CD4-positive, alpha-beta T cell treated with Interleukin-10 for 1 hour (primary cell): ENCODE measurements around the gene KHDRBS1.
"Not testable (repeated sequence)": the region's sequence is repeated elsewhere in the genome, so short reads cannot be mapped to it uniquely, and the experiment has no call there.

ENCODE experiments used
- DNase-seq: peaks from one replicate; pipeline ENCODE4 v3.0.0-alpha.2; 2020

KHDRBS1 gene

DNA sequence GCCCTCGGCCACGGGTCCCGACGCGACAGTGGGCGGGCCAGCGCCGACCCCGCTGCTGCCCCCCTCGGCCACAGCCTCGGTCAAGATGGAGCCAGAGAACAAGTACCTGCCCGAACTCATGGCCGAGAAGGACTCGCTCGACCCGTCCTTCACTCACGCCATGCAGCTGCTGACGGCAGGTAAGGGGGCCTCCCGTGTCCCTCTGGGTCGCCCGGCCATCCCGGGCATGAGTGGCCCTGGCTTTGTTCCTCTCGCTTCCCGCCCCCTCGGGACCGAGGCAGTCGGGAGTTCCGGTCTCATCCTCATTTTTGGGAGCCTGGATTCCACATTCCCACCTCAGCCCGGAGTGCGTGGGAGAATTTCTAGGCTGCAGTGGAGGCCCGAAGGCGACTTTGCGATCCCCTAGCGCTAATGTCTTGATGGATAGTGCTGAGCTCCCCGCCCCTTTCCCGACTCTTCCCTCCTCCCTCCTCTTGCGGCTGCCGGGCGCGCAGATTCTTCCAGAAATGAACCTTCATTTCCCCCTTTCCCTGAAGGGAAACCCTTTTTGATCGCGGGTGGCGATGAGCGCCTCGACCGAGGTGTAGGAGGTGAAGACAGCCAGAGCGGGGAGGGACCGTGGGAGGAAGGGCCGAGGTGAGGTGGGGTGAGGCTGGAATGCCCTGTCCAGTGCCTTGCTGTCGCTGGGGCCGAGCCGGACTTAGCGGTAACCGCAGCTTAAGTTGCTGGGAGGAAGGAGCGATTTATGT, 705 bp downstream of the KHDRBS1 start:
- DNase-seq, result peak; percentile 23

DNA sequence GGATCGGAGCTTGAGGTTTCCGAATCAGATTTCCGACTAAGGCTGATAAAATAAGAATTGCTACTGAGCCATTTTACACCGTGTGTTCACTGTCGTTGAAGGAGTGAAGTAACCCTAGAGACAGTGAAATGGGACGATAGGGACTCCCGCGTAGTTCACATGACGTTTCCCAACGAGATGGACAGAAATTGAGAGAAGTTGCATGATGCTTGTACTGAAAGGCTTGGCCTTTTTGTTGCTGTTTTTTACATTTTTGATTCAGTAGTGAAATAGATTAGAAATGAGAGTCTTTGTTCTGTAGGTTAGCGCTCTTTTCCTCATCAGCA, 1.2 kb downstream of the KHDRBS1 start:
- DNase-seq, result peak; percentile 25

DNA sequence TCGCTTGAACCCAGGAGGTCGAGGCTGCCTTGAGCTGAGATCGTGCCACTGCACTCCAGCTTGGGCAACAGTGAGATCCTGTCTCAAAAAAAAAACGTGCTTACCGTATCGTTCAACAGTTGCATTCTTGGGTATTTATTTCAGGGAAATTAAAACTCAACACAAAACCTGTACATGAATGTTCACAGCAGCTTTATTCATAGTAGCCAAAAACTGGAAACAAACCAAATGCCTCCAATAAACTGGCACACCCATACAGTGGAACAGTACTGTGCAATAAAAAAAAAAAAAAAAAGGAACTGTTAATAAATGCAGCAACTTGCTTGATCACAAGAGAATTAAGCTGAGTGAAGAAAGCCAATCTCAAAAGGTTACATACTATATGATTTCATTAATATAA, 6.7 kb downstream of the KHDRBS1 start:
- no peak for DNase-seq

DNA sequence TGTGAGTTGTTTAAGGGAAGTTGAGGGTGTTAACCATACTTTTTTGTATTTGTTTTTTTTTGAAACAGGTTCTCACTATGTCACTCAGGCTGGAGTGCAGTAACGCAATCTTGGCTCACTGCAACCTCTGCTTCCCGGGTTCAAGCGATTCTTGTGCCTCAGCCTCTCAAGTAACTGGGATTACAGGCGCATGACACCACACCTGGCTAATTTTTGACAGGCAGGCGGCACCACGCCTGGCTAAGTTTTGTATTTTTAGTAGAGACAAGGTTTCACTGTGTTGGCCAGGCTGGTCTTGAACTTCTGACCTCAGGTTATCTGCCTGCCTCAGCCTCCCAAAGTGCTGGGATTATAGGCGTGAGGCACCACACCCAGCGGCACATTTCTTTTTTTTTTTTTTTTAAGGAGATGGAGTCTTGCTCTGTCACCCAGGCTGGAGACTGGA, 7.9 kb downstream of the KHDRBS1 start:
- not testable (repeated sequence) for DNase-seq

DNA sequence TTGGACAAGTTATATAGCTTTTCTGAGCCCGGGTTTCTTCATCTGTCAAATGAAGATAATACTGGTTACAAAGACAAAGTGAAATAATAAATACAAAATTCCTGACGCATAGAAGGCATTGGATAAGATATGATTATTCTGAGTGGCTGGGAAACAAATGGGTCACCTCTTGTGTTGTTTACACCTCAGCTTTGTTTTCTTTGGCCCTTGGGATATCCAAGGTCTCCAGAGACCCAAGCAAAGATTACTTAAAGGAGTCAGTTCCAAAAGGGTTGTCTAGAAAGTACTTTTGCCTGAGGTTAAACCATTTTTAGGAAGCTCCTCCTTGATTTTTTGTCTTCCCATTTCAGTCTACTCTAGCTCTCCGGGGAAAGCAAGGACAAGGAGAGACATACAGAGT, 9.7 kb downstream of the KHDRBS1 start:
- DNase-seq, result no peak

DNA sequence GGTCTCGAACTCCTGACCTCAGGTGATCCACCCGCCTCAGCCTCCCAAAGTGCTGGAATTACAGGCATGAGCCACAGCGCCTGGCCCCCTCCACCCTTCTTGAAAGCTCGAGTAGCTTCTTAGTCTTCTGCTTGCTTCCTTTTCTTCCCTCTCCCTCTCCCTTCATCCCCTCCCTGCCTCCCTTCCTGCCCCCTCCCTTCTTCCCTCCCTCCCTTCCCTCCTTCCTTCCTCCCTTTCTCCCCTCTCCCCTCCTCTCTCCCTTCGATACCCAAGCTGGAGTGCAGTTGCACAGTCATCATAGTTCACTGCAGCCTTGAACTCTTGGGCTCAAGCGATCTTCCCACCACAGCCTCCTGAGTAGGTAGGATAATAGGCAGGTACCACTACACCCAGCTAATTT, 11.8 kb downstream of the KHDRBS1 start:
- no peak for DNase-seq

DNA sequence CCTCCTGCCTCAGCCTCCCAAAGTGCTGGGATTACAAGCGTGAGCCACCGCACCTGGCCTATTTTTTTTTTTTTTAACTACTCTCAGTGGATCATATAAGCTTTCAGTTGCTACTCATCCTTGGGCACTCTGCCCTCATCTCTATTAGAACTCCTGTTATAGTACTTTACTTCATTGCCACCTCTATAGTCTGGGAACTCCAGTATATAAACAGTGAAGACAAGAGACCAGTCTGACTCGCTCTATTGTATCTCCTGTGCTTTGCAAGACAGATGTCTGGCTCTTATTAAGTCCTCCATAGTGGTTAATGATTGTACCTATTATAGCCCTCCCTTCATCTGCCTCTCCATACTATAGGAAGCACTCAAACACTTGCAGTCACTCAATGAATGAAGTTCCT, 15.1 kb downstream of the KHDRBS1 start:
- no peak for DNase-seq

DNA sequence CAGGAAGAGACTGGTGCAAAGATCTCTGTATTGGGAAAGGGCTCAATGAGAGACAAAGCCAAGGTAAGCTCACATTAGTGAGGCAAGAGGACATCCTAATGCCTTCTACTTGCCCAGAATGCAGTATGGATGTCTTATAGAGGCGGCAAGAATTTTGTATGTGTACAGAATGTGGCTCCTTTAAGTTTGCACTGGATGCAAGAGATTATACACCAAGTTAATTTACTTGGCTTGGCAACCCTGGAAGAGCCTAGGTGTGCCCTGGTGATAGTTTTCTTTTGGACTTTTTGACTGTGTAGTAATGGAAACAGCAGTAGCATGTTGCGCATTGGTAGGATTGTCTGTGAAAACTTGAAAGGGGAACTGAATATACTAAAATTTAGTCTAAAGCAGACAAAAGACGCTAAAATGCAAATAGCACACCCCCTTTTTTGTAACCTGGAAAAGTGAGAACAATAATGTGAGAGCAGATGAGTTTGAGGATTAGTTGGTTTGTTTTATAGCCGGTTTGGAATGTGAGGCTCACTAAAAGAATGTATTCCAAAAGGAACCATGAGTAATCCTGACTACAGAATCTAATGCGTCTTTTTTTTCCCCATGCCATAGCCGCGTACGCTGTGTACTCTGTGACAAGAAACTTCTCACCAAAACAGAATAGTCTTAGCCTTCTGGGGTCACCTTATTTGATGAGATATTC, 18.1 kb downstream of the KHDRBS1 start:
- DNase-seq, result no peak

DNA sequence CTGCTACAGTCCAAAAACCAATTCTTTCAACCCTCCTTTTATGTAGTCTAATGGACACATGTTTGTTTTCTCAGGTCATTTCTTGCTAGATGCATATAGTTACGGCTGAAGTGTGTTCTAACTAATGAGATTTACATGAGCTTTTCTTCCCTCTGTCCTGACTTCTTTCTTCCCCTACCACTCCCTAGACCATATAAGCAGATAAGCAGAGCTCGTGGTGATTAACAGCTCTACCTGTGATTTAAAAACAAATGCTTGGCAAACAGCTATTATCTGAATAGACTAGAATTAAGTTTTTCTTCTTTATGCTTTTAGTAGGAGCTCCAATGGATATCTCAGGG, 18.6 kb downstream of the KHDRBS1 start:
- DNase-seq, result no peak

DNA sequence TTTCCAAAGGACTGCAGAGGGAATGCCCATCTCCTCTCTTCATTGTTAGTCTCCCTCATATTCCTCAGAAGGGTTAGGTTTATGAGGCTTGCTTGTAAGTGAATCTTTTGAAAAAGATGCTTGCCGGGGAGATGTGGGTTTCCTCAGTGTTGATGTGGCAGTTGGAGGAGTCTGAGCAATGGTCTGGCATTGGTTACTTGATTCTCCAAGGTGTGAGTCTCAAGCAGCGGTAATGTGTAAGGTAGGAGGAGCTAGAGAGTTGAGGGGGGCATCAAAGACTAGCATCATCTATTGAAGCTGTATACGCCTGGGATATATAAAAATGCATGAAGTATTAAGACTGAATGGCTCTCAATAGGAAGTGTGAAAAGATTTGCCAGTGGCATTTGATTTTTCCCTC, 21.5 kb downstream of the KHDRBS1 start:
- no peak for DNase-seq

DNA sequence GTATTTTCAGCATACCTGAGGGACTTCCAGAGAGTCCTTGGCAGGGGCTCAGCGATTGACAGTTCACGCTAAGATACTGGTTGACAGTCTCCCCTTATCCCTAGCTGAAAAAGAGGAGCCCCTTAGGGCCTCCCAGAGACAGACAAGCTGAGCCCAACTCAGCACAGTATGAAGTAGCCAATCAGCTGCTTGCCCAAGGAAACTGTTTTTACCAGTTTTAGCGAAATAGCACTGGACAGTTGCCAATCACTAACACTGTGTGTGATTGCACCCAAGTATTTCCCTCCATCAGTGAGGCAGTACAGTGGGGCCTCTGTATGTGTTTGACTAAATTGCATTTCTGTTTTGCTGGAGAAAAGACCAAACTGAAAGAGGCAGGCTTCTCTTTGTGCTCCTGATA, 27.0 kb downstream of the KHDRBS1 start:
- no peak for DNase-seq

DNA sequence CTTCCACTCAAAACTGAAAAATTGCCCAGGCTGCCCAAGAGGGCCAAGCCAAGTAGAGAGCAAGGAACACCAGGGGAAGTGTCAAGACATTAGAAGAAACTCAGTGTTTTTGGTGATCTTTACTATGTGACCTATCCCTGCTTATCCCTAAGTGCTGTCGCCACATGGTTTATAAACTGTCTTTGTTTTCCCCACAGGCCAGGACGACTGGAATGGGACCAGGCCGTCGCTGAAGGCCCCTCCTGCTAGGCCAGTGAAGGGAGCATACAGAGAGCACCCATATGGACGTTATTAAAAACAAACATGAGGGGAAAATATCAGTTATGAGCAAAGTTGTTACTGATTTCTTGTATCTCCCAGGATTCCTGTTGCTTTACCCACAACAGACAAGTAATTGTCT, 28.7 kb downstream of the KHDRBS1 start:
- DNase-seq, result no peak

DNA sequence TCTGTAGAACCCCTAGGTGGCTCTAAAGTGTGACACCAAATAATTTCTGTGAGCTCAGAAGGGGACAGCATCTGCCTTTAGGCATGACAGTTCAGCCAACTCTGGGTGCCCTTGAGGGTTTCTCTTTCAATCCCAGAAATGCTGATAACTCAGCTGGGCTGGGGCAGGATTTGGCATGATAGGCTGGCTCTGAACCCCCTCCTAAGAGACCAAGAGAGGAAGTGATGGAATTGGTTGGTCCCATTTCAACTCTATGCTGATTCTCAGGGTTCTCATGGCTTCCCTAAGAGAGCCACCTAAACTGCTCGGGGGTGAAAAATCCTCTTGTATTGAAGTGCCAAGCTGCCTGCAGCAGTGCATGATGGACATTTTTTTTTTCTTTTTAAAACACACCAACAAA, 30.6 kb downstream of the KHDRBS1 start:
- no peak for DNase-seq

DNA sequence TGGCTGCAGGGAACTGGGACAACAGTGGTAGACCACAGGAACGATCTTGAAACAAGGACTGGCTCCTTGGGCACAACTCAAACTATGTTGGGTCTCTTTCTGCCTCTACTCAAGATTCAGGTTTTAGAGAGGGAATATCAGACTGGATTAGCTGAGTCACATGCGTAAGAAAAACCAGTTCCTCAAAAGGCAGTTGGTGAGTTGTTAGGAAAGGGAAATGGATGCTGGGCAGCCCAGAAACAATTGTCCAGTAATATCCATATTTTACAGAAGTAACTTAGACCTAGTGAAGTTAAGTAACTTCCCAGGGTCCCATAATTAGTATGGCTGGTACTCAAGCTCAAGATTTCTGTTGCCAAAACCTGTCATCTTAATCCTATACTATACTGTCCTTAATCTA, 32.1 kb downstream of the KHDRBS1 start:
- DNase-seq, result no peak

DNA sequence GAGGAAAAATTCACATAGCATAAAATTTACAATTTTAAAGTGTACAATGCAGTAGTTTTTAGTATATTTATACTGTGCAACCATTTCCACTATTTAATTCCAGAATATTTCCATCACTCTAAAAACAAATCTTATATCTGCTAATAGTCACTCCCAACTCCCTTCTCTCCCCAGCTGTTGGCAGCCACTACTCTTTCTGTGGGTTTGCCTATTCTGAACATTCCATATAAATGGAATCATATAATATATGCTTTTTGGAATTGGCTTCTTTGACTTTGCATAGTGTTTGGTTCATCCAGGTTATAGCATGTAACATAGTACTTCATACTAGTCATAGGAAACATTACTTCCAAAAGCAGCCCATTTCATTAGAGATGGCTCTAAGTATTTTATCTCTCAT, 34.0 kb downstream of the KHDRBS1 start:
- no peak for DNase-seq

DNA sequence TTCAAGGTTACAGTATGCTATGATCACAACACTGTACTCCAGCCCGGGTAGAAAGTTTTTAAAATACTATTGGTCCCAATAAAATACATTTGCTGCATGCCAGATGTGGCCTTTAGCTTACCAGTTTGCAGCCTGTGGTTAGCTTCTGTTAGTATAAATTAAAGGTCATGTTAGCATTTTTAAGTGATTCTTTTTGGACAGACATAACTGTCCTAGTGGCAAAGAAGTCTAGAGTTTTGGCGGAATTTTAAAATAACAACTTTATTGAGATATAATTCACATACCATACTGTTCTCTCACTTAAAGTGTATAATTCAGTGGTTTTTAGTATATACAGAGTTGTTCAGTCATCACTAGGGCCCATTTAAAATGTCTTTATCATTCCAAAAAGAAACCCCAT, 34.8 kb downstream of the KHDRBS1 start:
- no peak for DNase-seq

DNA sequence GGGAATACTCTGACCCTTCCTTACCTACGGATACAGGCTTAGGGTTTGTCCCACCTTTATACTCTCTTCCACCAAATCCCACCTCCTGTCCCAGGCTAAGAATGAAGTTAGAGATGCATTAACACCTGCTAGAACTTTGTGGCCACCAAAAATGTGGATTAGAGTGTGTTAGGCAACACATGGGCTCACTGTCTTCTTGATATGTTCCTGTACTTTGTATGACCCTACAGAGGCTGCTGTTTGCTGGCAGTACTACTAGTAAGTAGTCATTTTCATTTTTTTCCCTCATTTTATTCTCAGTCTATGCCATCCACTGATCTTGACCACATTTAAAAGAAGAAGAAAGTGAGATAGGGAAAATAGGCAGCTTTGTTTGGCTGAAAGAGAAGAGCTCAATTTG, 38.0 kb downstream of the KHDRBS1 start:
- no peak for DNase-seq

DNA sequence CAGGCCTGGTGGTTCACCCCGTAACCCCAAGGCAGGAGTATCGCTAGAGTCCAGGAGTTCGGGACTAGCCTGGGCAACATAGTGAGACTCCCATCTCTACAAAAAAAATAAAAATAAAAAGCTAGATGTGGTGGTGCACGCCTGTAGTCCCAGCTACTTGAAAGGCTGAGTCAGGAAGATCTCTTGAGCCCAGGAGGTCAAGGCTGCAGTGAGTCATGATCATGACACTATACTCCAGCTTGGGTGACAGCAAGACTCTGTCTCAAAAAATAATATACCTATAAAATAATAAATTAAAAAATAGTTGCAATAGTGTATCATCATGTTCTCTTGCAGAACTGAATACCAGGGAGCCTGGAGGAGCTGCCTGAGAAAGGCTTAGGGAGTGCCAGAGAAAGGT, 39.2 kb downstream of the KHDRBS1 start:
- DNase-seq, result no peak

DNA sequence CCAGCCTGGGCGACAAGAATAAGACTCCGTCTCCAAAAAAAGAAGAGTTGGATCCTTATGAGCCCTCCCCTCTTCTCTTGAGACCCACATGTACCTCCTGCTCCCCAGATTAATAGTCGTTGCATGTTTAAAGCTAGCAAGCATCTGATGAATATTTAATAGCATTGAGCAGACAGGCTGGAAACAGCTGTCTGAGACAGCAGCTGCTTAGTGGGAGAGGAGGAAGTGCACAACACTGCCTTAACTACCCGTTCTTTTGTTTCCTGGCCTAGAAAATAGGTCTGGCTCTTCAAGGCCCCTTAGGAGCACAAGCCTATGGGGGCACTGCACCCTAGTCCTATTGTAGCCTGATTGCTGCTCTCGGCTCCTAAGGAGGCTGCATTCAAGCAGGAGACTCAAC, 41.7 kb downstream of the KHDRBS1 start:
- DNase-seq, result no peak

DNA sequence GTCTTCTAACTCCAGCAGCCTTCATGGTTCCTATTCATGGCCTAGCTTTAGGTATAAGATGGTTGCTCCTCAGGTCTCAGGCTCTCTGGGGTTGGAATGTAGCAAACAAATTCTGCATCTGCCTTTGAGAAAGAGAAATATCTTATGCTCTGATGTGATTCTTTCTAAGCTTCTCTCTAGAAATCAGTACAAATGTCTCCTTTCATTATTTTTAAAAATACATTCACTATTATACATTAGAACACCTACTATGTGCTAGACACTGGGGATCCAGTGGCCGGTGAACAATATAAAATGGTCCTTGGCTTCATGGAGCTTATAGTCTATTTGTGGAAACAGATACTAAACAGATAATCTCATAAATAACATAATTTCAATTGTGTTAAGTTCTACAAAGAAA, 42.9 kb downstream of the KHDRBS1 start:
- DNase-seq, result no peak

DNA sequence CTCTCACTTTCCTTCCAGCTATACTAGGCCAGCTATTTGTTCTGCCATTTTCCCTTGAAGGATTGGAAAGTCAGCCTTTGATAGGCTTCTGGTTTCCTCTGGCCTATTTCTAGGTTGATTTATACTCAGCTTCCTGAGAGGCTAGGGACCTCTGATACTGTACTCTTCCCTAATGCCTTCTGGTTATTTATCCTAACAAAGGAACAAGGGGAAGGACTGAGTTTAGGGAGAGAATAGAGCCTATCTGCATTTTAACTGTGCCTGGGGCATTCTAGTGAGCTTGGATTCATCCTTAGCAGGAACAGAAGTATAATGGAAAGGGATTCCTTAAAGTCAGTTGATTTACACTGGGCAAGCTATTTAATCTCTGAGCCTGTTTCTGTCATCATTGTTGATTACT, 47.2 kb downstream of the KHDRBS1 start:
- no peak for DNase-seq

DNA sequence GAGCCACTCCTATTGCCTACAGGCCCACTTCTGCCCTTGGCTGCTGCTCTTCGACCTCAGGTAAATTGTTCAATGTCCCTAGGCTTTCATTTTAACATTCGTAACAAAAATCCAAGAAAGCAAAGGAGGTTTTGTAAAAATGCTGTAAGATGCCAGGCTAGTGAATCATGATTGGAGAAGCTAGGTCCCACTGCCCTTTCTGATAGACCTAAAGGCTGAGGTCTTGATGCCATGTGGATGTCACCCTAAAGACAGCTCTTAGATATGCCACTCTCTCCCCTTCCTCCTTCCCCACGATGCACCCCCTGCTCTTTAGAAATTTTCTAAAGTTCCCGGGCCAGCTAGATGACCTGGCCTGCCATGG, 49.2 kb downstream of the KHDRBS1 start:
- no peak for DNase-seq

DNA sequence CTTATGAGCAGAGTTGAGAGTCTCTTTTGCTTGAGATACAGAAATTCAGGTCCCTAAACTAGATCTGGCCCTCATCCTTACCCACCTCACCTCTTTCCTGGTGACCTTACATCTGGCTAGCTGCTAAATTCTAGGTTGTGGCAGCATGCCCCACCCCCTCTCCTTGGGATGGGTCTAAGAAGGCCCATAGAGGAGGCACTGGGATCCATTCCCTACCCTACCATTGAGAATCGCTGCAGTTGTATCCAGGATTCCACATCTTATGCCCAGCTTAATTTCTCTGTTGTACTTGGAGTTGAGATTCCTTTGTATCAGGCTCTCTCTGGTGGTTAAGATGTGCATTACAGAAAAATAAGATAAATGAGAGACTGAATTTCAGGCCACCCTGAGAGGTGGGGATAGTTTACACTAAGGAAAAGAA, 49.6 kb downstream of the KHDRBS1 start:
- peak; percentile 43 for DNase-seq

DNA sequence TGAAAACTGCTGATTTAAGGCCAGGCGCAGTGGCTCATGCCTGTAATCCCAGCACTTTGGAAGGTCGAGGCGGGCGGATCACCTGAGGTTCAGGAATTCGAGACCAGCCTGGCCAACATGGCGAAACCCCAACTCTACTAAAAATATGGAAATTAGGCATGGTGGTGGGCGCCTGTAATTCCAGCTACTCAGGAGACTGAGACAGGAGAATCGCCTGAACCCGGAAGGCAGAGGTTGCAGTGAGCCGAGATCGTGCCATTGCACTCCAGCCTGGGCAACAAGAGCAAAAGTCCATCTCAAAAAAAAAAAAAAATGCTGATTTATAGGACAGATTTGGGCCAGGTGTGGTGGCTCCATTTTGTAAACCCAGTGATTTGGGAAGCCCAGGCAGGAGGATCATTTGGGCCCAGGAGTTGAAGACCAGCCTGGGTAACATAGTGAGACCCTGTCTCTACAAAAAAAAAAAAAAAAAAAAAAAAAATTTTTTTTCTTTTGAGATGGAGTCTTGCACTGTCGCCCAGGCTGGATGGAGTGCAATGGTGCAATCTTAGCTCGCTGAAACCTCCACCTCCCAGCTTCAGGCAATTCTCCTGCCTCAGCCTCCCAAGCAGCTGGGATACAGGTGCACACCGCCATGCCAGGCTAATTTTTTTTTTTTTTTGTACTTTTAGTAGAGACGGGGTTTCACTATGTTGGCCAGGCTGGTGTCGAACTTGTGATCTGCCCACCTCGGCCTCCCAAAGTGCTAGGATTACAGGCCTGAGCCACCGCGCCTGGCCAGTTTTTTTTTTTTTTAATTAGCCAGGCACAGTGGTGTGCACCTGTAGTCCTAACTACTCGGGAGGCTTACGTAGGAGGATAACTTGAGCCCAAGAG, 52.2 kb downstream of the KHDRBS1 start:
- not testable (repeated sequence) for DNase-seq
